Nephron progenitor cell (in vitro differentiated cells): ENCODE results near the gene BPIFB2.
A peak's percentile ranks its signal among the peaks of the same experiment; 100 is the strongest.

Experiments
- DNase-seq: peaks from one replicate; pipeline ENCODE4 v3.0.0; 2021
- H3K27ac Mint-ChIP-seq: 2 replicates; pipeline ENCODE4 v1.8.0; 2021; ENCODE audit warnings: mild to moderate bottlenecking, moderate library complexity, mixed read lengths
- H3K27me3 Mint-ChIP-seq: 2 replicates; pipeline ENCODE4 v1.8.0; 2021; ENCODE audit warnings: mild to moderate bottlenecking, low read depth, mixed read lengths; ENCODE audit not compliant: poor library complexity
- H3K36me3 Mint-ChIP-seq: 2 replicates; pipeline ENCODE4 v1.8.0; 2021; ENCODE audit warnings: low read depth, mixed read lengths
- H3K4me1 Mint-ChIP-seq: 2 replicates; pipeline ENCODE4 v1.8.0; 2021; ENCODE audit warnings: mixed read lengths
- H3K4me3 Mint-ChIP-seq: 2 replicates; pipeline ENCODE4 v1.8.0; 2021; ENCODE audit warnings: mild to moderate bottlenecking, moderate library complexity, mixed read lengths
- H3K9me3 Mint-ChIP-seq: 2 replicates; pipeline ENCODE4 v1.8.0; 2021; ENCODE audit warnings: mild to moderate bottlenecking, moderate library complexity, mixed read lengths
- TF ChIP-seq, protein P1 (sequence below): fragments of 200-600 bp; sonication (generic); IDR thresholded peaks from 2 replicates; pipeline ENCODE4 v1.5.0; 2021; ENCODE audit warnings: antibody characterized with exemption

BPIFB2 gene

DNA sequence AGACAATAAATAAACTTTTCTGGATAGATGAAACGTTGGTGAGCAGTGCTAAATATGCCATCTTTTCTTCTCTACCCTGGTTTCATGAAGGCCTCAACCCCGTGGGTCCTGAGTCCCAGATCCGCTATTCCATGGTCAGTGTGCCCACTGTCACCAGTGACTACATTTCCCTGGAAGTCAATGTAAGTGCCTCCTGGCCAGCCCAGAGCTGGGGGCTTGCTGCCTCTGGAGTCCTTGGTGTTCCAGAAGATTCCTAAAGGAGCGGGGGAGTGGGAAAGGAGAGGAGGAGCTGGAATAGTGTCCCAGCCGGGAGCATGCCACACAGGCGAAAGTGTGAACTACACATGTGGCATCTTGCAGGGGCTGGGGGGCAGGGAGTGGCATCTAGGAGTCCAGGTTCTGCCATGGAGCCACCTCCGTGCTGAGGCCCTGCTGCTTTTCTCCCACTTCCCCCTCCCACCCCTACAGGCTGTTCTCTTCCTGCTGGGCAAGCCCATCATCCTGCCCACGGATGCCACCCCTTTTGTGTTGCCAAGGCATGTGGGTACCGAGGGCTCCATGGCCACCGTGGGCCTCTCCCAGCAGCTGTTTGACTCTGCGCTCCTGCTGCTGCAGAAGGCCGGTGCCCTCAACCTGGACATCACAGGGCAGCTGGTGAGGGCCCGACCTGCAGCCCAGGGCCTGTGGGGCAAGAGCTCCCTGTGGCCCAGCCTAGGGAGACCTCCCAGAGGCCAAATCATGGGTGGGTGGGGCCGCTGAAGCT lies 10.8 kb downstream of the BPIFB2 start:
- Mint-ChIP-seq H3K4me1 (peaks cover 20% of the 10 kb centered on the region), H3K27ac (no peak overlapping the region), H3K9me3 (no peaks in the 10 kb centered on the region), H3K4me3 (no peak overlapping the region), H3K27me3 (peaks cover 38% of the 10 kb centered on the region), H3K36me3 (no peaks in the 10 kb centered on the region)
- no peak for DNase-seq
- TF ChIP-seq, protein P1, sequence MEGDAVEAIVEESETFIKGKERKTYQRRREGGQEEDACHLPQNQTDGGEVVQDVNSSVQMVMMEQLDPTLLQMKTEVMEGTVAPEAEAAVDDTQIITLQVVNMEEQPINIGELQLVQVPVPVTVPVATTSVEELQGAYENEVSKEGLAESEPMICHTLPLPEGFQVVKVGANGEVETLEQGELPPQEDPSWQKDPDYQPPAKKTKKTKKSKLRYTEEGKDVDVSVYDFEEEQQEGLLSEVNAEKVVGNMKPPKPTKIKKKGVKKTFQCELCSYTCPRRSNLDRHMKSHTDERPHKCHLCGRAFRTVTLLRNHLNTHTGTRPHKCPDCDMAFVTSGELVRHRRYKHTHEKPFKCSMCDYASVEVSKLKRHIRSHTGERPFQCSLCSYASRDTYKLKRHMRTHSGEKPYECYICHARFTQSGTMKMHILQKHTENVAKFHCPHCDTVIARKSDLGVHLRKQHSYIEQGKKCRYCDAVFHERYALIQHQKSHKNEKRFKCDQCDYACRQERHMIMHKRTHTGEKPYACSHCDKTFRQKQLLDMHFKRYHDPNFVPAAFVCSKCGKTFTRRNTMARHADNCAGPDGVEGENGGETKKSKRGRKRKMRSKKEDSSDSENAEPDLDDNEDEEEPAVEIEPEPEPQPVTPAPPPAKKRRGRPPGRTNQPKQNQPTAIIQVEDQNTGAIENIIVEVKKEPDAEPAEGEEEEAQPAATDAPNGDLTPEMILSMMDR: no peak

GRCh38 chr20:33019465-33020277 lies 12.2 kb downstream of the BPIFB2 start:
- H3K27me3 Mint-ChIP-seq: peaks cover 36% of the 10 kb centered on the region

GRCh38 chr20:33020278-33021161 lies 13.0 kb downstream of the BPIFB2 start:
- peaks cover 31% of the 10 kb centered on the region for H3K27me3 Mint-ChIP-seq
- no peak for DNase-seq

More at GRCh38 chr20:33019465-33020277, 12.2 kb downstream of the BPIFB2 start:
- Mint-ChIP-seq H3K4me3 (no peak overlapping the region), H3K27ac (peak overlapping the region; percentile 9), H3K9me3 (no peaks in the 10 kb centered on the region), H3K4me1 (peaks cover 16% of the 10 kb centered on the region), H3K36me3 (no peaks in the 10 kb centered on the region)
- TF ChIP-seq, protein P1: no peak
- no peak for DNase-seq

DNA sequence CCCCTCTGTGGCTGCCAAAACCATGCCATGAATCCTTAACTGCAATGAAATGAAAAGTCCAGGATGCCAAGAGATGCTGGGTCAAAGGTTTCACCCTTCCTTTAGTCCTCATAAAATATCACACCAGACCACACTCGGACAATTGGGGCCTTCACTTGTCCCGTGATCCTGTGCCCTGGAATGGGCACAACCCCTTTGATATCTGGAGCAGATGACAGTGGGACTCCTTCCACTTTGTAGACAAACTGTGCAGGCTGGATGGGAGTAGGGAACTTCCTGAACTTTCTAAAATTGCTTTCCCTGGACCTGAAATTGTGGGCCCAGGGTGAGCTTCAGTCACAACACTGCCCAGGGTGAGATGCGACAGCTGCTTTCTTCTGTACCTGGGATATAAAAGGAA lies 14.4 kb downstream of the BPIFB2 start:
- H3K4me1 Mint-ChIP-seq: no peaks in the 10 kb centered on the region
- TF ChIP-seq, protein P1: no peak
- DNase-seq: no peak
- no peaks in the 10 kb centered on the region for H3K9me3 Mint-ChIP-seq
- no peak overlapping the region for H3K4me3 Mint-ChIP-seq
- H3K27ac Mint-ChIP-seq: no peak overlapping the region
- H3K36me3 Mint-ChIP-seq: no peaks in the 10 kb centered on the region
- peaks cover 19% of the 10 kb centered on the region for H3K27me3 Mint-ChIP-seq

More at GRCh38 chr20:33020278-33021161, 13.0 kb downstream of the BPIFB2 start:
- Mint-ChIP-seq H3K9me3 (no peaks in the 10 kb centered on the region), H3K36me3 (no peaks in the 10 kb centered on the region), H3K4me1 (peaks cover 7% of the 10 kb centered on the region), H3K4me3 (no peak overlapping the region), H3K27ac (no peak overlapping the region)
- TF ChIP-seq, protein P1: no peak

GRCh38 chr20:33022289-33022688 lies 14.8 kb downstream of the BPIFB2 start:
- Mint-ChIP-seq H3K4me1 (no peaks in the 10 kb centered on the region), H3K27ac (no peak overlapping the region), H3K27me3 (peaks cover 18% of the 10 kb centered on the region), H3K9me3 (no peaks in the 10 kb centered on the region), H3K36me3 (no peaks in the 10 kb centered on the region), H3K4me3 (no peak overlapping the region)
- no peak for DNase-seq
- TF ChIP-seq, protein P1: no peak
